Renal cortical epithelial cell (primary cell): ENCODE data around the gene RAB8B. TPM values are rescaled to one million over a fixed set of nuclear protein-coding genes. Genes with fewer than 3 reads are reported as not detected.
A peak's percentile ranks its signal among the peaks of the same experiment; 100 is the strongest.

Source experiments
- DNase-seq: peaks from one replicate; pipeline ENCODE4 v3.0.0-alpha.2; 2011; ENCODE audit warnings: low read depth
- total RNA-seq: library from RNA; depleted of rRNA; stranded (reverse); fragments of >200 nt; gene quantifications from 2 replicates; pipeline ENCODE4 v1.2.3, GENCODE V29; 2014

Gene RAB8B
- total RNA-seq, result 54.8 and 64.4 TPM in 2 replicates

DNA sequence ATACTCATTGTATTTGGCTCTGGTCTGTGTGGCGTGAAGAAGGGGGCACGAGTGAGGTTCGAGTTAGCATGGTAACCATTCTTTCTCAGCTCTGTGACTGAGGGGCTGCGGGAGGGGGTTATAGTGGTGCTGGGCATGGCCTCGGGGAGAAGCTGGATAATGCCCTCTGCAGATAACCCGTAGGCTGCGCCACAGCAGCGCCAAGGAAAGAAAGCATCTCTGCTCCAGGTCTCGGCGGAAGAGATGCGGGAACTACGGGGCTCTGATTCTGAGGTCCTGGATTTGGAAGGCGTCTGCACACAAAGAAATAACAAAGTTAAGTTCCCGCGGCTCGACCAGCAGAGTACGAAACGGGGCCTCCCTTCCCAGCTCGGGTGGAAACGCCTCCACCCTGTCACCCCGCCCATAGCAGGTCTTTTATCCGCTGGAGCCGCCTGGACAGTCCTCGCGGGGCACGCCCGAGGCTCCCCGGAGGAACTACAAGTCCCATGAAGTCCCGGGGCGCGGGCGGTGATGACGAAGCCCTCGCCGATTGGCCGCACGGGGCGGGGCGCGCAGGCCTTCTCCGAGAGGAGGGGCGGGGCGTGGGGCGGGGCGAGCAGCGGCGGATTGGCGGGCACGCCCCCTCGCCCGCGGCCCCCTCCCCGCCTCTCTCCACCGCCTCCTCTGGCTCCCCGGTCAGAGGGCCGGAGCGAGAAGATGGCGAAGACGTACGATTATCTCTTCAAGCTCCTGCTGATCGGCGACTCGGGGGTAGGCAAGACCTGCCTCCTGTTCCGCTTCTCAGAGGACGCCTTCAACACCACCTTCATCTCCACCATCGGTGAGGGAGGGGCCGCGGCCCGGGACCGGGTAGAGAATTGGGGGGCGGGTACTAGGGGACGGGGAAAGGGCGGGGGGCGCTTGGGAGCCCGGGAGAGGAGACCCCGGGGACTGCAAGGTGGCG is at the start of gene RAB8B:
Gene RAB8B (plus strand): TSS at position 681 of the 946 bp plus-strand sequence. CDS start 19 bp downstream, at position 700.
- peak; percentile 73 for DNase-seq

GRCh38 chr15:63140936-63141335 is 48.5 kb upstream of the RAB8B start:
- DNase-seq, result no peak

- DNase-seq, result no peak
These were observed 44.0 kb upstream of the RAB8B start for GRCh38 chr15:63145426-63145825.

- DNase-seq, result no peak
These were observed 42.7 kb upstream of the RAB8B start for GRCh38 chr15:63146684-63147083.

DNA sequence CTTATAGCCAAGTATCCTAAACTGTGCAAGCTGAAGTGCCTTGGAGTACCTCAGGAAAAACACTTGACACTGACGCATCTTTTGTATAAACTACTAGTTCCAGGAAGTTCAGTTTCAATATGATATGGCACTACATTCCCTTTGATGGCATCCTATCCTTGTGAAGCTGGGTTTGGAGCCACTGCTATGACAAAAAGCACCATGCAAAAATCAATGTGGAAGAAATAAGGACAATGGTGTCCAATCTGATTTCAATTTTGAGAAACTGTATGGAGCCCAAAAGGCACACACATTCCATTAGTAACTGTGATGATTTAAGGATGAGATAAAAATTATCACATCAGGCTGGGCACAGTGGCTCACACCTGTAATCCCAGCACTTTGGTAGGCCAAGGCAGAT is 37.7 kb upstream of the RAB8B start:
- DNase-seq, result no peak

- DNase-seq, result no peak
These were observed 33.9 kb upstream of the RAB8B start for GRCh38 chr15:63155486-63155885.

DNA sequence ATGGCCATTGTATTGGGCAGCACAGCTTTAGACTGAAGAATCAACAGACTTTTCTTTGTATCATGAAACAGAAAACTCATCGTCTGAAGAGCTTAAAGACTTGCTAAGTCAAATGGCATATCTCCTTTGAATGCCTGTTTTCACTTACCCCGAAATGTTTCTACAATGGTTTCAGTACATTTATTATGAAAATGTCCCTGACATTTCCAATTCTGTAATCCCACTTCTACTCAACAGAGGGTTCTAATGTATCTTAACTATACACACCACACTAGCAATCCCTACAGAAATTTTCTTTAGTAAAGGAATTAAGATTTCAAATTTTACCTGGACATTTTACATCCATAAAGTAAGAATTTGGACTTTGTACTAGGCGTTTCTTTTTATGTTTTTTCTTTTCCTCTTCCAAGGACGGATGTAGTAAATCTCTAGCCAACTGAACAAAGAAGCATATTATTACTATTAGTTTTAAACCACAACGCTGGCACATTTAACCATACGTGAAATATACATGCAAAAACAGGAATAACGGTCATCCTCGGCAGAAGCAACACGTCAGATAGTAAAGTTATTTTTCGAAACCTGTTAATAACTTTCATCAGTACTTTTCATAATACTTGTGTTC is 33.2 kb upstream of the RAB8B start:
- no peak for DNase-seq

GRCh38 chr15:63156755-63157117 is 32.7 kb upstream of the RAB8B start:
- DNase-seq, result peak; percentile 79

DNA sequence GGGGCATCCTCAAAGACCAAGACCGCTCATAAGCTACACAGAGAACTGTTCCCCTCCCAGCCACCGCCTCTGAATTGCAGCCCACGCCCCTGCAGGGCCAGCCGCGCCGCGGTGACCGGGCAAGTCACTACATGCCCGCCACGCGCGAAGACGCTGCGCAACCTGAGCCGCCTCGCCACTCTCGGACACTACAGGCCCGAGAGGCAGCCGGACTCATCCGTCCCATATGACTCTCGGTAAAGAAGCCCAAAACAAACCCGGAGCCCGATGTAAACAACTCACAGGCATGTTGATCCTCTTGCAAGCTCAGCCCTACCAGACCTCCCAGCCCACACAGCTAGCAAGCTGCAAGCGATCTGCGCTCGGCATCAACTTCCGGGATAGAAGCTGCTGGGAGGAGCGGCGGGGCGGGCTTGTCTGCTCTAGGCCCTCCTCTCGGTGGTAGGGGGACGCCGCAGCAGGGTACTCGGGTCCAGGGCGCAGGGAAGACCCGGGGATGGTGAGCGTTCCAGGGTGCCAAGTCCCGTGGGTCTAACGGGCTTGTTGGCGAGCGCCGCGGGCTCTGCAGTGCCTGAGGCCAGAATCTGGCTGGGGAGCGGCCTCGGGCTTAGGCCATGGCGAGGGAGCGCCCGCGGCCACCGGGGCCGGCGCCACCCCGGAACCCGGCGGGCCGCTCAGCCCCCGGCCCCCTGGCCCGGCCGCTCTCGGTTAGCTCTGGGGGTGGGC is 32.1 kb upstream of the RAB8B start, which contains the start of gene RPS27L:
Gene RPS27L (minus strand): TSS at position 360 of the 726 bp plus-strand sequence. CDS start 72 bp downstream, at position 288.
- peak; percentile 85 for DNase-seq

GRCh38 chr15:63157891-63158431 is 31.4 kb upstream of the RAB8B start:
- peak; percentile 63 for DNase-seq

DNA sequence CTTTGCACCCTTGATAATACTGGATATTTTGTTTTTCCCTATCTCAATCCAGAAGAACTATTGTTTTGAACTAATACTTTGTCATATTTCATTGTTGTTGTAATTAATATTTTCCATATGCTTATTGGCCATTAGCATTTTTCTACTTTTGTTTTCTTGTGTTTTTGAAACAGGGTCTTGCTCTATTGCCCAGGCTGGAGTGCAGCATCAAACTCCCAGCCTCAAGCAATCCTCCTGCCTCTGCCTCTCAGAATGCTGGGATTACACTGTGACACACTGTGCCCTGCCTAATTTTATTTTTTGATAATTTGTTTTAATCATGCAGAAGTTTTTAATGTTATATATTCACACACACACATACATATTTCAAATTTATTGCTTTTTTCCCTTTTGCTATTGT is 28.8 kb upstream of the RAB8B start:
- no peak for DNase-seq

- DNase-seq, result no peak
These were observed 26.2 kb upstream of the RAB8B start for GRCh38 chr15:63163217-63163616.

GRCh38 chr15:63165166-63165859 is 24.1 kb upstream of the RAB8B start:
- no peak for DNase-seq

DNA sequence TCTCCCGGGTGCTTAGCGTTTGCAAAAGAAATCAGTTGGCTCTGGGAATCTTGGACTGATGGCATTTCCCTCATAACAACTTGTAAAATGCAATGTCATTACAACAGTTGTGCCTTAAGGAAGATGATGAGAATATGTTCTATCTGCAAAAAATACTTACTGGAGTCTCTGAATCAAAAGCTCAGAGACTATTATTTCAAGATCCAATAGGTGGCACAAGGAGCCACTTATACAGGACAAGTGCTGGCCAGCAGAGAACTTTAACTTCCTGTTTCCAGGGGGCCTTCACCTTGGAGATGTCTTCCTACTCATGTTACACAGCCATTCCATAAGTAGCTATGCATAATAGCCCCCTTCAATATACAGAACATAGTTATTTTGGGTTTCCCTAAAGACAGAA is 23.2 kb upstream of the RAB8B start:
- DNase-seq, result peak; percentile 22

DNA sequence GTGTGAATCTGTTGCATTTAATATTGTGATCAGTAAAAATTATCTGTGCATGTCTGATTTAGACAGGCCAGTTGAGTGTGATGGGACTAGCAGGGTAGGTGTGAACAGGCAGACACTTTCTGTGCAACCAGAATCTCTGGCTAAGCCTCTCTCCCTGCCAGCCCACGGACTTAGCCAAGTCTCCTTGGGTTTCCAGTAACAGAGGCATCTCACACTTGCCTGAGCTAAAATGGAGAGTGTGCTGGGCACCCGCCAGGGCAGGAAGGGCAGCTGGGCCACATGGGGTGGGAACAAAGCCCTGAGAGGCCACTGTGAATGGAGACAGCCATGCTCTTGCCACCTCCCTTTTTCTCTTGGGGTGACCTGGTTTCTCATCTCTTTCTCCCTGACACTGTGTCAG is 19.6 kb upstream of the RAB8B start:
- DNase-seq, result no peak

DNA sequence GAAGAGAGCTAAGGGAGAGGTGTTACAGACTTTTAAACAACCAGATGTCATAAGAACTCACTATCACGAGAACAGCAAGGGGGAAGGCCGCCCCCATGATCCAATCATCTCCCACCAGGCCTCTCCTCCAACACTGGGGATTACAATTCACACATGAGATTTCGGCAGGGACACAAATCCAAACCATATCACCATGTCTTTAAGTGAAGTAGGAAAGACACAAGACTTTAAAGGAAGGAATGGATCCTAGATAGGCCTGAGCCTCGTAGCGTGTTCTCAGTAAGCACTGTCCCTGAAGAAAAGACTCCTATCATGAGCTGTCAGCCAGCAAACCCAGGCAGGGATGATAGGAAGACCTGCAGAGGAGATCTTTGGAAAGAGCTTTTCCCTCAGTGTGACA is 17.0 kb upstream of the RAB8B start:
- DNase-seq, result no peak

DNA sequence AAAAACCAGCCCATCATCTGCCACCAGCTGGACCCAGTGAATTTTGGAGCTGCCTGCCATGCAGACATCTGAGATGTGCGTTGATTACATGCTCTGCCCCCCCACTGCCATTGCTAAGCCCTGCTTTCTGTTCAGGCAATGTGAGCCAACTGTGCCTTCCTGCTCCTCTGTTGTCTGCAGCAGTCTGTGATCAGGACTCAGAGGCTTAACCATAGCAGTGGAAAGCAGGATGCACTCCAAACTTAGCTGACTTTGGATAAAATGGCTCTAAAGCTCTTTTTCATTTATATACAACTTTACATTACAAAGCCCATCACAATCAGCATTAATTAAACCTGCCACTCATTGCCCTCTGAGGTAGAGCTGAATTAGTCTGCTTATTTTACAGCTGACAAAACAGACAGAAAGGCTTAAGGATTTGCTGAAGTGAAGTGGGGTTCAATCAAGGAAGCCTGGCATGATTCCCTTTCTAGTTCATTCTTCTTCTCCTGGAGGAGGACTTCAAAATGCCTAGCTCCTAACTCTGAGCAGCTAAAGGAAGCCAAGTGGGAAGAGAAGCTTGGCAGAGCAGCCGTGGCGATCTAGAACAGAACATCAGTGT is 16.5 kb upstream of the RAB8B start:
- no peak for DNase-seq

- DNase-seq, result no peak
These were observed 13.1 kb upstream of the RAB8B start for GRCh38 chr15:63176302-63176701.

DNA sequence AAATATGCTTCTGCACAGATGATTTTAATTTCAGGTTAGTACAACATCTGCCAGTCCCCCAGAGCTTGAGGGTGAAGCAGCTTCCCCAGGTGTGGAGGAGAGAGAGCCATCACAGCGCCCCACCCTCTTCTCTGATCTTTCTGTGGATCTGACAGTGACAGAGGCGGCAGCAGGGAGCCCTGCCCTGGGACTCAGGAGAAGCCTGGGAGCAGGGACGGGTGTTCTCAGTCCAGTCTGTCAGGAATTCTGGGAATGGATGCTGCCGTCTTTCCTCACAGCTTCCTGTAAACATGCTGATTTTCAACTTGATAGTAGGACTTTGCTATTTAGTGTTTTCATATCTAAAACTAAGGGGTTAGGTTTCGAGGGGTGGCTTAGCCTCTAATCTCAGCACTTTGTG is 11.4 kb upstream of the RAB8B start:
- DNase-seq, result no peak

- DNase-seq, result no peak
These were observed 8.7 kb upstream of the RAB8B start for GRCh38 chr15:63180746-63181145.

GRCh38 chr15:63181648-63182047 is 7.8 kb upstream of the RAB8B start:
- no peak for DNase-seq
